K562 (cell line): ENCODE results near the gene RTBDN. TPM values are rescaled to one million over a fixed set of nuclear protein-coding genes. Genes with fewer than 3 reads are reported as not detected.

Experiments used
- BRD4 ChIP-seq: fragments of 200-600 bp; sonication (generic); IDR thresholded peaks from 2 replicates; pipeline ENCODE4 v1.6.1; 2017; ENCODE audit warnings: inconsistent platforms
- ETV5 ChIP-seq: sonication (generic); formaldehyde crosslinking; IDR thresholded peaks from 2 replicates; pipeline ENCODE4 v1.4.0; 2020; ENCODE audit warnings: low read depth, mild to moderate bottlenecking, missing genetic modification reagents
- KDM4B ChIP-seq, 2 experiments: fragments of 450-650 bp in 1 of 2; sonication (generic) in 1 of 2; IDR thresholded peaks; 2 replicates each; pipeline ENCODE4 v1.6.1; 2016 to 2017; ENCODE audit warnings: borderline replicate concordance in 2 of 2, antibody characterized with exemption in 1 of 2, low read depth in 1 of 2, mild to moderate bottlenecking in 1 of 2
- MBD2 ChIP-seq: sonication (generic); IDR thresholded peaks from 2 replicates; pipeline ENCODE4 v1.6.1; 2016; ENCODE audit warnings: low read depth, borderline replicate concordance
- MED1 ChIP-seq: sonication (generic); formaldehyde crosslinking; IDR thresholded peaks from 2 replicates; pipeline ENCODE4 v1.8.1; 2023; ENCODE audit warnings: missing genetic modification reagents, borderline replicate concordance
- MTA3 ChIP-seq: fragments of 450-650 bp; formaldehyde crosslinking; IDR thresholded peaks from 2 replicates; pipeline ENCODE4 v1.6.1; 2017; ENCODE audit warnings: mild to moderate bottlenecking, borderline replicate concordance
- NR2C2 ChIP-seq, 2 experiments: fragments of 200-800 bp in 1 of 2; sonication (Bioruptor generic) in 1 of 2; sonication (generic) in 1 of 2; formaldehyde crosslinking in 1 of 2; IDR thresholded peaks; 2 replicates each; pipeline versions ENCODE4 v1.6.1 to v1.8.0; 2016 to 2022; ENCODE audit warnings: mild to moderate bottlenecking in 1 of 2, missing compliant biosample characterization in 1 of 2, missing genetic modification characterization in 1 of 2, missing genetic modification reagents in 1 of 2
- SIN3B ChIP-seq: fragments of 450-650 bp; IDR thresholded peaks from 2 replicates; pipeline ENCODE4 v1.6.1; 2017; ENCODE audit warnings: low read depth, mild to moderate bottlenecking, moderate library complexity
- ZNF140 ChIP-seq: fragments of 250-450 bp; sonication (Bioruptor Pico); IDR thresholded peaks from 2 replicates; pipeline ENCODE4 v1.8.0; 2021; ENCODE audit warnings: moderate library complexity, mild to moderate bottlenecking, inconsistent platforms
- ZNF143 ChIP-seq: sonication (generic); formaldehyde crosslinking; IDR thresholded peaks from 2 replicates; pipeline ENCODE4 v1.9.0; 2022; ENCODE audit warnings: mild to moderate bottlenecking, missing genetic modification reagents
- polyA plus RNA-seq, 8 experiments: library from polyadenylated mRNA; depleted of rRNA in 4 of 8; stranded (reverse) in 5 of 8; unstranded in 3 of 8; fragments of >200 nt; fragmentation: Nextera tagmentation in 2 of 8; fragmentation: Illumina TruSeq in 1 of 8; extraction: Ambion mirVana in 2 of 8; extraction: Trizol in 1 of 8; gene quantifications; 2 replicates each; pipeline versions ENCODE4 v1.2.1 to v1.2.3, GENCODE V29; 2011 to 2014; ENCODE audit warnings: inconsistent platforms in 1 of 8, missing spikeins in 1 of 8
- total RNA-seq, 7 experiments: library from RNA; depleted of rRNA in 6 of 7; stranded (reverse); fragments of >200 nt in 6 of 7; fragmentation: Illumina TruSeq in 2 of 7; extraction: Trizol in 2 of 7; gene quantifications; 2 replicates each; pipeline versions ENCODE4 v1.2.1 to v1.2.3, GENCODE V29; 2011 to 2021; ENCODE audit warnings: low replicate concordance in 1 of 7
- TF ChIP-seq, protein P1 (sequence below): fragments of 450-650 bp; formaldehyde crosslinking; IDR thresholded peaks from 2 replicates; pipeline ENCODE4 v1.4.0; 2020; ENCODE audit warnings: mild to moderate bottlenecking, mixed read lengths
- TF ChIP-seq, protein P2 (sequence below): fragments of 250-450 bp; sonication (Bioruptor Pico); IDR thresholded peaks from 2 replicates; pipeline ENCODE4 v1.8.0; 2021; ENCODE audit warnings: moderate library complexity, mild to moderate bottlenecking, inconsistent platforms
- TF ChIP-seq, protein P3 (sequence below): sonication (generic); formaldehyde crosslinking; IDR thresholded peaks from 2 replicates; pipeline ENCODE4 v1.8.0; 2022; ENCODE audit warnings: mild to moderate bottlenecking, missing genetic modification reagents
- TF ChIP-seq, protein P4 (sequence below): fragments of 250-450 bp; sonication (Bioruptor Pico); IDR thresholded peaks from 2 replicates; pipeline ENCODE4 v1.4.0; 2020; ENCODE audit warnings: mild to moderate bottlenecking, moderate library complexity

Gene RTBDN
- total and polyA plus RNA-seq, 9 of the 15 experiments (the other 6 are each of a cell fraction or from before 2014, with no cell fraction given), result 0.20 to 2.3 (median 0.72) TPM; not detected in 1

DNA sequence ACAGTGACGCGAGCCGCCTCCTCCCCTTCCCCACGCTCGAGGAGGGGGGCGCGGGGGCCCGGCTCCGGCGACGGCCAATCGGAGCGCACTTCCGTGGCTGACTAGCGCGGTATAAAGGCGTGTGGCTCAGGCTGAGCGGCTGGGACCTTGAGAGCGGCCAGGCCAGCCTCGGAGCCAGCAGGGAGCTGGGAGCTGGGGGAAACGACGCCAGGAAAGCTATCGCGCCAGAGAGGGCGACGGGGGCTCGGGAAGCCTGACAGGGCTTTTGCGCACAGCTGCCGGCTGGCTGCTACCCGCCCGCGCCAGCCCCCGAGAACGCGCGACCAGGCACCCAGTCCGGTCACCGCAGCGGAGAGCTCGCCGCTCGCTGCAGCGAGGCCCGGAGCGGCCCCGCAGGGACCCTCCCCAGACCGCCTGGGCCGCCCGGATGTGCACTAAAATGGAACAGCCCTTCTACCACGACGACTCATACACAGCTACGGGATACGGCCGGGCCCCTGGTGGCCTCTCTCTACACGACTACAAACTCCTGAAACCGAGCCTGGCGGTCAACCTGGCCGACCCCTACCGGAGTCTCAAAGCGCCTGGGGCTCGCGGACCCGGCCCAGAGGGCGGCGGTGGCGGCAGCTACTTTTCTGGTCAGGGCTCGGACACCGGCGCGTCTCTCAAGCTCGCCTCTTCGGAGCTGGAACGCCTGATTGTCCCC, 42.9 kb downstream of the RTBDN start, which contains the start of gene JUNB (continued):
- TF ChIP-seq, protein P1, sequence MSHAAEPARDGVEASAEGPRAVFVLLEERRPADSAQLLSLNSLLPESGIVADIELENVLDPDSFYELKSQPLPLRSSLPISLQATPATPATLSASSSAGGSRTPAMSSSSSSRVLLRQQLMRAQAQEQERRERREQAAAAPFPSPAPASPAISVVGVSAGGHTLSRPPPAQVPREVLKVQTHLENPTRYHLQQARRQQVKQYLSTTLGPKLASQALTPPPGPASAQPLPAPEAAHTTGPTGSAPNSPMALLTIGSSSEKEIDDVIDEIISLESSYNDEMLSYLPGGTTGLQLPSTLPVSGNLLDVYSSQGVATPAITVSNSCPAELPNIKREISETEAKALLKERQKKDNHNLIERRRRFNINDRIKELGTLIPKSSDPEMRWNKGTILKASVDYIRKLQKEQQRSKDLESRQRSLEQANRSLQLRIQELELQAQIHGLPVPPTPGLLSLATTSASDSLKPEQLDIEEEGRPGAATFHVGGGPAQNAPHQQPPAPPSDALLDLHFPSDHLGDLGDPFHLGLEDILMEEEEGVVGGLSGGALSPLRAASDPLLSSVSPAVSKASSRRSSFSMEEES, result no peak
- TF ChIP-seq ETV5 (CRISPR knock-in tag), result peak; percentile 90
- TF ChIP-seq MED1 (CRISPR knock-in tag), result no peak
- no peak for TF ChIP-seq ZNF140
- TF ChIP-seq MBD2, result peak; percentile 94
- TF ChIP-seq NR2C2 (CRISPR knock-in tag; IDR thresholded peaks at IDR 0.05), result peak; percentile 73
- TF ChIP-seq NR2C2 (tag; IDR thresholded peaks at IDR 0.05), result no peak
- TF ChIP-seq KDM4B (IDR thresholded peaks at IDR 0.05; ENCODE audit: borderline replicate concordance in 2 of 2, low read depth in 1 of 2), result peak in 1 of 2 experiments; percentile 98; a peak in 2 of 4 replicates
- TF ChIP-seq, protein P2, sequence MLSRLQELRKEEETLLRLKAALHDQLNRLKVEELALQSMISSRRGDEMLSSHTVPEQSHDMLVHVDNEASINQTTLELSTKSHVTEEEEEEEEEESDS (CRISPR knock-in tag), result no peak
- TF ChIP-seq, protein P3, sequence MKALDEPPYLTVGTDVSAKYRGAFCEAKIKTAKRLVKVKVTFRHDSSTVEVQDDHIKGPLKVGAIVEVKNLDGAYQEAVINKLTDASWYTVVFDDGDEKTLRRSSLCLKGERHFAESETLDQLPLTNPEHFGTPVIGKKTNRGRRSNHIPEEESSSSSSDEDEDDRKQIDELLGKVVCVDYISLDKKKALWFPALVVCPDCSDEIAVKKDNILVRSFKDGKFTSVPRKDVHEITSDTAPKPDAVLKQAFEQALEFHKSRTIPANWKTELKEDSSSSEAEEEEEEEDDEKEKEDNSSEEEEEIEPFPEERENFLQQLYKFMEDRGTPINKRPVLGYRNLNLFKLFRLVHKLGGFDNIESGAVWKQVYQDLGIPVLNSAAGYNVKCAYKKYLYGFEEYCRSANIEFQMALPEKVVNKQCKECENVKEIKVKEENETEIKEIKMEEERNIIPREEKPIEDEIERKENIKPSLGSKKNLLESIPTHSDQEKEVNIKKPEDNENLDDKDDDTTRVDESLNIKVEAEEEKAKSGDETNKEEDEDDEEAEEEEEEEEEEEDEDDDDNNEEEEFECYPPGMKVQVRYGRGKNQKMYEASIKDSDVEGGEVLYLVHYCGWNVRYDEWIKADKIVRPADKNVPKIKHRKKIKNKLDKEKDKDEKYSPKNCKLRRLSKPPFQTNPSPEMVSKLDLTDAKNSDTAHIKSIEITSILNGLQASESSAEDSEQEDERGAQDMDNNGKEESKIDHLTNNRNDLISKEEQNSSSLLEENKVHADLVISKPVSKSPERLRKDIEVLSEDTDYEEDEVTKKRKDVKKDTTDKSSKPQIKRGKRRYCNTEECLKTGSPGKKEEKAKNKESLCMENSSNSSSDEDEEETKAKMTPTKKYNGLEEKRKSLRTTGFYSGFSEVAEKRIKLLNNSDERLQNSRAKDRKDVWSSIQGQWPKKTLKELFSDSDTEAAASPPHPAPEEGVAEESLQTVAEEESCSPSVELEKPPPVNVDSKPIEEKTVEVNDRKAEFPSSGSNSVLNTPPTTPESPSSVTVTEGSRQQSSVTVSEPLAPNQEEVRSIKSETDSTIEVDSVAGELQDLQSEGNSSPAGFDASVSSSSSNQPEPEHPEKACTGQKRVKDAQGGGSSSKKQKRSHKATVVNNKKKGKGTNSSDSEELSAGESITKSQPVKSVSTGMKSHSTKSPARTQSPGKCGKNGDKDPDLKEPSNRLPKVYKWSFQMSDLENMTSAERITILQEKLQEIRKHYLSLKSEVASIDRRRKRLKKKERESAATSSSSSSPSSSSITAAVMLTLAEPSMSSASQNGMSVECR, result peak; percentile 82
- TF ChIP-seq BRD4, result 0 out of 2 replicates have a peak, but pooled peaks have one; percentile 32
- TF ChIP-seq MTA3, result peak; percentile 99
- TF ChIP-seq ZNF143 (CRISPR knock-in tag), result no peak
- TF ChIP-seq, protein P4, sequence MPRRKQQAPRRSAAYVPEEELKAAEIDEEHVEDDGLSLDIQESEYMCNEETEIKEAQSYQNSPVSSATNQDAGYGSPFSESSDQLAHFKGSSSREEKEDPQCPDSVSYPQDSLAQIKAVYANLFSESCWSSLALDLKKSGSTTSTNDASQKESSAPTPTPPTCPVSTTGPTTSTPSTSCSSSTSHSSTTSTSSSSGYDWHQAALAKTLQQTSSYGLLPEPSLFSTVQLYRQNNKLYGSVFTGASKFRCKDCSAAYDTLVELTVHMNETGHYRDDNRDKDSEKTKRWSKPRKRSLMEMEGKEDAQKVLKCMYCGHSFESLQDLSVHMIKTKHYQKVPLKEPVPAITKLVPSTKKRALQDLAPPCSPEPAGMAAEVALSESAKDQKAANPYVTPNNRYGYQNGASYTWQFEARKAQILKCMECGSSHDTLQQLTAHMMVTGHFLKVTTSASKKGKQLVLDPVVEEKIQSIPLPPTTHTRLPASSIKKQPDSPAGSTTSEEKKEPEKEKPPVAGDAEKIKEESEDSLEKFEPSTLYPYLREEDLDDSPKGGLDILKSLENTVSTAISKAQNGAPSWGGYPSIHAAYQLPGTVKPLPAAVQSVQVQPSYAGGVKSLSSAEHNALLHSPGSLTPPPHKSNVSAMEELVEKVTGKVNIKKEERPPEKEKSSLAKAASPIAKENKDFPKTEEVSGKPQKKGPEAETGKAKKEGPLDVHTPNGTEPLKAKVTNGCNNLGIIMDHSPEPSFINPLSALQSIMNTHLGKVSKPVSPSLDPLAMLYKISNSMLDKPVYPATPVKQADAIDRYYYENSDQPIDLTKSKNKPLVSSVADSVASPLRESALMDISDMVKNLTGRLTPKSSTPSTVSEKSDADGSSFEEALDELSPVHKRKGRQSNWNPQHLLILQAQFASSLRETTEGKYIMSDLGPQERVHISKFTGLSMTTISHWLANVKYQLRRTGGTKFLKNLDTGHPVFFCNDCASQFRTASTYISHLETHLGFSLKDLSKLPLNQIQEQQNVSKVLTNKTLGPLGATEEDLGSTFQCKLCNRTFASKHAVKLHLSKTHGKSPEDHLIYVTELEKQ (CRISPR knock-in tag), result no peak
- TF ChIP-seq SIN3B, result peak; percentile 45; the same call in 1 of the 2 replicates
